ENCODE measurements around the gene CMC1.

Gene CMC1

GRCh38 chr3:28300345-28300962 is 59.0 kb downstream of the CMC1 start:
- no peak for DNase-seq (ENCODE audit: low spot score)

GRCh38 chr3:28301688-28302087 is 60.3 kb downstream of the CMC1 start:
- DNase-seq (ENCODE audit: low spot score) = no peak

- DNase-seq (ENCODE audit: low spot score) = no peak
These were observed 66.8 kb downstream of the CMC1 start for GRCh38 chr3:28308196-28308595.

- no peak for DNase-seq (ENCODE audit: low spot score)
These were observed 74.3 kb downstream of the CMC1 start for GRCh38 chr3:28315711-28316110.

GRCh38 chr3:28316226-28316625 is 74.8 kb downstream of the CMC1 start:
- no peak for DNase-seq (ENCODE audit: low spot score)

GRCh38 chr3:28317438-28318022 is 76.1 kb downstream of the CMC1 start:
- peak; percentile 46 for DNase-seq (ENCODE audit: low spot score)

GRCh38 chr3:28320981-28321380 is 79.6 kb downstream of the CMC1 start:
- DNase-seq (ENCODE audit: low spot score) = no peak

- DNase-seq (ENCODE audit: low spot score) = no peak
These were observed 81.0 kb downstream of the CMC1 start for GRCh38 chr3:28322464-28322863.

- DNase-seq (ENCODE audit: low spot score) = no peak
These were observed 85.1 kb downstream of the CMC1 start for GRCh38 chr3:28326458-28326926.

- DNase-seq (ENCODE audit: low spot score) = peak; percentile 62
These were observed 87.1 kb downstream of the CMC1 start for GRCh38 chr3:28328188-28329151.

- peak; percentile 31 for DNase-seq (ENCODE audit: low spot score)
These were observed 93.1 kb downstream of the CMC1 start for GRCh38 chr3:28334552-28334951.

GRCh38 chr3:28335246-28335645 is 93.8 kb downstream of the CMC1 start:
- no peak for DNase-seq (ENCODE audit: low spot score)

GRCh38 chr3:28337230-28337629 is 95.8 kb downstream of the CMC1 start:
- no peak for DNase-seq (ENCODE audit: low spot score)

GRCh38 chr3:28343144-28343543 is 101.7 kb downstream of the CMC1 start:
- peak; percentile 19 for DNase-seq (ENCODE audit: low spot score)

- peak; percentile 18 for DNase-seq (ENCODE audit: low spot score)
These were observed 104.3 kb downstream of the CMC1 start for GRCh38 chr3:28345690-28346089.

GRCh38 chr3:28347374-28348264 is 106.2 kb downstream of the CMC1 start:
- peak; percentile 51 for DNase-seq (ENCODE audit: low spot score)

- no peak for DNase-seq (ENCODE audit: low spot score)
These were observed 106.8 kb downstream of the CMC1 start for GRCh38 chr3:28348265-28348628.

- DNase-seq (ENCODE audit: low spot score) = peak; percentile 93
These were observed 107.4 kb downstream of the CMC1 start, which contains the start of the genes AZI2 and ZCWPW2 for GRCh38 chr3:28348629-28349468. TSS of gene AZI2 (minus strand) at chr3:28348824. CDS start at chr3:28340617, 8,207 bp downstream. TSS of gene ZCWPW2 (plus strand) at chr3:28348721. CDS start at chr3:28413069, 64,348 bp downstream.

- no peak for DNase-seq (ENCODE audit: low spot score)
These were observed 108.1 kb downstream of the CMC1 start for GRCh38 chr3:28349469-28350000.

Data from cerebellar cortex (tissue), 1 donor.